ENCODE results near the gene ZNF496. TPM values are rescaled to one million over a fixed set of nuclear protein-coding genes. Genes with fewer than 3 reads are reported as not detected.
"Not testable (repeated sequence)": the region's sequence is repeated elsewhere in the genome, so short reads cannot be mapped to it uniquely, and the experiment has no call there.

Gene ZNF496
- total RNA-seq (2014; rRNA removed; shearing (Covaris generic)) (21.0 and 34.9 TPM in 2 replicates), polyA plus RNA-seq (2016; fragmentation: Nextera tagmentation; extraction: Ambion mirVana) (6.7 and 8.2 TPM in 2 replicates)

- in situ Hi-C loops (cut with MboI): no loop called here
- Histone ChIP-seq H4K20me1 (ENCODE audit: insufficient read depth) (no peaks in the 10 kb centered on the region; the same call in 1 of the 2 replicates), H3K9me2 (ENCODE audit: insufficient read depth) (no peaks in the 10 kb centered on the region), H3K79me2 (ENCODE audit: insufficient read depth) (peaks cover 53% of the 10 kb centered on the region), H3K4me3 (peak within 1 kb of the TSS; percentile 90), H3K4me1 (ENCODE audit: insufficient read depth) (0 out of 2 replicates have a peak, but pooled peaks cover 4% of the 10 kb centered on the region), H3K27ac (peak within 1 kb of the TSS; percentile 69), H3K9ac (peak within 1 kb of the TSS; percentile 93), H3K36me3 (ENCODE audit: low read depth) (no peaks in the 10 kb centered on the region; the same call in 1 of the 2 replicates), H2AFZ (peak within 1 kb of the TSS; percentile 87), H3F3A (ENCODE audit: insufficient read depth) (no peaks in the 10 kb centered on the region), H3K4me2 (ENCODE audit: unreplicated experiment) (peak within 1 kb of the TSS; percentile 81), H3K27me3 (replicated peaks; ENCODE audit: insufficient read depth) (no peaks in the 10 kb centered on the region), H3K9me3 (ENCODE audit: low read depth) (no peaks in the 10 kb centered on the region)
- WGBS, 2 experiments (ENCODE audit: low coverage in 1 of 2, low lambda C conversion rate in 2 of 2, missing lambda C conversion rate in 2 of 2): 1% methylated on average over 54 to 55 of the region's 93 CpGs
- DNase-seq: peak; percentile 86
- no peak for TF ChIP-seq EZH2 (IDR thresholded peaks at IDR 0.05; ENCODE audit: insufficient read depth, poor library complexity, severe bottlenecking)
- no peak for TF ChIP-seq EZH2phosphoT487 (IDR thresholded peaks at IDR 0.05; ENCODE audit: insufficient read depth, low read depth)
Observed at GRCh38 chr1:247331525-247332214, at the start of gene ZNF496. Gene ZNF496, minus strand, starts transcription at chr1:247331867. Its CDS starts 2,289 bp downstream, at chr1:247329578.

GRCh38 chr1:247378334-247379073 lies 46.8 kb upstream of the ZNF496 start:
- Histone ChIP-seq H3K4me1 (ENCODE audit: insufficient read depth) (no peaks in the 10 kb centered on the region), H3K9me2 (ENCODE audit: insufficient read depth) (no peaks in the 10 kb centered on the region), H2AFZ (no peak overlapping the region), H3K9ac (no peak overlapping the region), H3K36me3 (ENCODE audit: low read depth) (no peaks in the 10 kb centered on the region), H3K79me2 (ENCODE audit: insufficient read depth) (no peaks in the 10 kb centered on the region), H4K20me1 (ENCODE audit: insufficient read depth) (no peaks in the 10 kb centered on the region), H3K9me3 (ENCODE audit: low read depth) (no peaks in the 10 kb centered on the region), H3F3A (ENCODE audit: insufficient read depth) (no peaks in the 10 kb centered on the region), H3K4me3 (no peak overlapping the region), H3K27ac (no peak overlapping the region), H3K27me3 (replicated peaks; ENCODE audit: insufficient read depth) (no peaks in the 10 kb centered on the region), H3K4me2 (ENCODE audit: unreplicated experiment) (no peak overlapping the region)
- no peak for TF ChIP-seq EZH2phosphoT487 (IDR thresholded peaks at IDR 0.05; ENCODE audit: insufficient read depth, low read depth)
- TF ChIP-seq EZH2 (IDR thresholded peaks at IDR 0.05; ENCODE audit: insufficient read depth, poor library complexity, severe bottlenecking): no peak
- in situ Hi-C loops (cut with MboI): no loop called here
- 66% methylated on average over 20 of the region's 20 CpGs for WGBS, 2 experiments (ENCODE audit: low coverage in 1 of 2, low lambda C conversion rate in 2 of 2, missing lambda C conversion rate in 2 of 2)
- no peak for DNase-seq

- DNase-seq; H4K20me1 ChIP-seq (ENCODE audit: insufficient read depth); H2AFZ ChIP-seq; H3K36me3 ChIP-seq (ENCODE audit: low read depth); H3K79me2 ChIP-seq (ENCODE audit: insufficient read depth); H3K27me3 ChIP-seq (replicated peaks; ENCODE audit: insufficient read depth); H3K9ac ChIP-seq; H3K9me2 ChIP-seq (ENCODE audit: insufficient read depth); H3K4me2 ChIP-seq (ENCODE audit: unreplicated experiment); H3K27ac ChIP-seq; H3K9me3 ChIP-seq (ENCODE audit: low read depth); H3K4me1 ChIP-seq (ENCODE audit: insufficient read depth); H3K4me3 ChIP-seq; in situ Hi-C loops (cut with MboI); H3F3A ChIP-seq (ENCODE audit: insufficient read depth): not testable (repeated sequence)
- WGBS, 2 experiments (ENCODE audit: low coverage in 1 of 2, low lambda C conversion rate in 2 of 2, missing lambda C conversion rate in 2 of 2): 52 to 58% methylated on average over 7 of the region's 7 CpGs
Observed at GRCh38 chr1:247377656-247378055, 46.0 kb upstream of the ZNF496 start.

GRCh38 chr1:247376659-247377058 lies 45.0 kb upstream of the ZNF496 start:
- Histone ChIP-seq H3K4me2 (ENCODE audit: unreplicated experiment) (no peak overlapping the region), H3K9ac (no peak overlapping the region), H3K4me1 (ENCODE audit: insufficient read depth) (no peaks in the 10 kb centered on the region), H3K27ac (no peak overlapping the region), H3F3A (ENCODE audit: insufficient read depth) (no peaks in the 10 kb centered on the region), H3K9me2 (ENCODE audit: insufficient read depth) (no peaks in the 10 kb centered on the region), H3K36me3 (ENCODE audit: low read depth) (no peaks in the 10 kb centered on the region), H3K4me3 (no peak overlapping the region), H4K20me1 (ENCODE audit: insufficient read depth) (no peaks in the 10 kb centered on the region), H3K9me3 (ENCODE audit: low read depth) (no peaks in the 10 kb centered on the region), H3K27me3 (replicated peaks; ENCODE audit: insufficient read depth) (no peaks in the 10 kb centered on the region), H3K79me2 (ENCODE audit: insufficient read depth) (no peaks in the 10 kb centered on the region), H2AFZ (no peak overlapping the region)
- in situ Hi-C loops (cut with MboI): no loop called here
- DNase-seq: no peak
- no peak for TF ChIP-seq EZH2 (IDR thresholded peaks at IDR 0.05; ENCODE audit: insufficient read depth, poor library complexity, severe bottlenecking)
- TF ChIP-seq EZH2phosphoT487 (IDR thresholded peaks at IDR 0.05; ENCODE audit: insufficient read depth, low read depth): no peak
- WGBS, 2 experiments (ENCODE audit: low coverage in 1 of 2, low lambda C conversion rate in 2 of 2, missing lambda C conversion rate in 2 of 2): 29 to 33% methylated on average over 7 of the region's 7 CpGs

Data from GM23248 (cell line).